Stimulated activated naive B cell treated with anti-CD40 and anti-IgM and Interleukin-4, amounts not matched to agents 10 μg/mL and 1 μg/mL and 100 μg/mL, for 72 hours (primary cell): ENCODE results near the gene KTI12.
"Not testable (repeated sequence)": the region's sequence is repeated elsewhere in the genome, so short reads cannot be mapped to it uniquely, and the experiment has no call there.

Source experiments
- ATAC-seq, 2 donors: fragments of 150-1000 bp; cut with Tn5 transposase; replicated peaks; 2 replicates each; pipeline ENCODE4 v1.10.0; 2021; ENCODE audit warnings: moderate library complexity in 1 of 2
- DNase-seq: peaks from one replicate; pipeline ENCODE4 v3.0.0; 2021
- H3K27ac Mint-ChIP-seq: one replicate; pipeline ENCODE4 v1.8.0; 2022; ENCODE audit warnings: mild to moderate bottlenecking, mixed read lengths
- H3K27me3 Mint-ChIP-seq, 2 donors: one replicate each; pipeline ENCODE4 v1.8.0; 2022; ENCODE audit warnings: mixed read lengths in 2 of 2
- H3K36me3 Mint-ChIP-seq, 2 donors: one replicate each; pipeline ENCODE4 v1.8.0; 2022; ENCODE audit warnings: mixed read lengths in 2 of 2, mild to moderate bottlenecking in 1 of 2
- H3K4me1 Mint-ChIP-seq, 2 donors: one replicate each; pipeline ENCODE4 v1.8.0; 2022; ENCODE audit warnings: mixed read lengths in 2 of 2, mild to moderate bottlenecking in 1 of 2
- H3K4me3 Mint-ChIP-seq, 2 donors: one replicate each; pipeline ENCODE4 v1.8.0; 2022; ENCODE audit warnings: mild to moderate bottlenecking in 2 of 2, mixed read lengths in 2 of 2, moderate library complexity in 1 of 2
- H3K9me3 Mint-ChIP-seq, 2 donors: one replicate each; pipeline ENCODE4 v1.8.0; 2022; ENCODE audit warnings: mixed read lengths in 2 of 2, mild to moderate bottlenecking in 1 of 2

KTI12 gene

GRCh38 chr1:52033190-52034049, at the start of gene KTI12:
Gene KTI12 (minus strand): TSS chr1:52033810. CDS start chr1:52033761, 49 bp downstream.
- H3K4me1 Mint-ChIP-seq = peaks cover 16 to 35% of the 10 kb centered on the region in 2 donors
- ATAC-seq (peak; percentile 95 to 96), DNase-seq (peak; percentile 80)
- H3K36me3 Mint-ChIP-seq = peaks cover 25 to 44% of the 10 kb centered on the region in 2 donors
- H3K27me3 Mint-ChIP-seq = no peaks in the 10 kb centered on the region
- H3K27ac Mint-ChIP-seq = peak within 1 kb of the TSS; percentile 99
- H3K4me3 Mint-ChIP-seq = peak within 1 kb of the TSS; percentile 93 to 95
- no peaks in the 10 kb centered on the region for H3K9me3 Mint-ChIP-seq

- DNase-seq = no peak
- no peaks in the 10 kb centered on the region for H3K27me3 Mint-ChIP-seq
- H3K27ac Mint-ChIP-seq = no peak overlapping the region
- ATAC-seq = no peak
- peaks cover 11 to 28% of the 10 kb centered on the region in 2 donors for H3K36me3 Mint-ChIP-seq
- no peaks in the 10 kb centered on the region for H3K9me3 Mint-ChIP-seq
- H3K4me3 Mint-ChIP-seq = no peak overlapping the region
- H3K4me1 Mint-ChIP-seq = peaks cover 5 to 9% of the 10 kb centered on the region in 2 donors
Measured at GRCh38 chr1:52080014-52080415, 46.4 kb upstream of the KTI12 start.

GRCh38 chr1:52077277-52077676, 43.7 kb upstream of the KTI12 start:
- not testable (repeated sequence) for H3K4me3 Mint-ChIP-seq, ATAC-seq, DNase-seq, H3K27me3 Mint-ChIP-seq, H3K4me1 Mint-ChIP-seq, H3K27ac Mint-ChIP-seq, H3K9me3 Mint-ChIP-seq
- peaks cover 22 to 34% of the 10 kb centered on the region in 2 donors for H3K36me3 Mint-ChIP-seq

- H3K4me1 Mint-ChIP-seq = peaks cover 8 to 22% of the 10 kb centered on the region in 2 donors
- ATAC-seq (no peak), DNase-seq (no peak)
- no peaks in the 10 kb centered on the region for H3K9me3 Mint-ChIP-seq
- peaks cover 30 to 37% of the 10 kb centered on the region in 2 donors for H3K36me3 Mint-ChIP-seq
- H3K27me3 Mint-ChIP-seq = no peaks in the 10 kb centered on the region
- H3K4me3 Mint-ChIP-seq = no peak overlapping the region
- H3K27ac Mint-ChIP-seq = no peak overlapping the region
Measured at GRCh38 chr1:52072291-52072690, 38.7 kb upstream of the KTI12 start.

- H3K36me3 Mint-ChIP-seq = peaks cover 28 to 30% of the 10 kb centered on the region in 2 donors
- ATAC-seq (no peak), DNase-seq (no peak)
- no peak overlapping the region for H3K27ac Mint-ChIP-seq
- no peaks in the 10 kb centered on the region for H3K27me3 Mint-ChIP-seq
- H3K4me3 Mint-ChIP-seq = no peak overlapping the region
- H3K9me3 Mint-ChIP-seq = no peaks in the 10 kb centered on the region
- H3K4me1 Mint-ChIP-seq = peaks cover 8 to 22% of the 10 kb centered on the region in 2 donors
Measured at GRCh38 chr1:52070704-52071103, 37.1 kb upstream of the KTI12 start.

GRCh38 chr1:52063192-52063591, 29.6 kb upstream of the KTI12 start:
- no peak overlapping the region for H3K27ac Mint-ChIP-seq
- H3K4me3 Mint-ChIP-seq = no peak overlapping the region
- peaks cover 17 to 30% of the 10 kb centered on the region in 2 donors for H3K36me3 Mint-ChIP-seq
- no peaks in the 10 kb centered on the region for H3K9me3 Mint-ChIP-seq
- no peaks in the 10 kb centered on the region for H3K27me3 Mint-ChIP-seq
- H3K4me1 Mint-ChIP-seq = peaks cover 17 to 24% of the 10 kb centered on the region in 2 donors
- DNase-seq = no peak
- no peak for ATAC-seq

- Mint-ChIP-seq H3K4me3 (no peak overlapping the region), H3K27me3 (no peaks in the 10 kb centered on the region), H3K4me1 (peaks cover 27 to 34% of the 10 kb centered on the region in 2 donors), H3K9me3 (no peaks in the 10 kb centered on the region), H3K27ac (no peak overlapping the region), H3K36me3 (peaks cover 14 to 31% of the 10 kb centered on the region in 2 donors)
- DNase-seq (no peak), ATAC-seq (no peak)
Measured at GRCh38 chr1:52060822-52061221, 27.2 kb upstream of the KTI12 start.

GRCh38 chr1:52059888-52060287, 26.3 kb upstream of the KTI12 start:
- no peaks in the 10 kb centered on the region for H3K27me3 Mint-ChIP-seq
- DNase-seq (no peak), ATAC-seq (no peak)
- H3K4me1 Mint-ChIP-seq = peaks cover 27 to 34% of the 10 kb centered on the region in 2 donors
- H3K36me3 Mint-ChIP-seq = peaks cover 14 to 31% of the 10 kb centered on the region in 2 donors
- H3K9me3 Mint-ChIP-seq = no peaks in the 10 kb centered on the region
- no peak overlapping the region for H3K27ac Mint-ChIP-seq
- no peak overlapping the region for H3K4me3 Mint-ChIP-seq

GRCh38 chr1:52059321-52059720, 25.7 kb upstream of the KTI12 start:
- no peak for DNase-seq
- no peak overlapping the region for H3K27ac Mint-ChIP-seq
- ATAC-seq = no peak
- peaks cover 14 to 31% of the 10 kb centered on the region in 2 donors for H3K36me3 Mint-ChIP-seq
- no peaks in the 10 kb centered on the region for H3K9me3 Mint-ChIP-seq
- H3K4me1 Mint-ChIP-seq = peaks cover 27 to 34% of the 10 kb centered on the region in 2 donors
- no peaks in the 10 kb centered on the region for H3K27me3 Mint-ChIP-seq
- no peak overlapping the region for H3K4me3 Mint-ChIP-seq

- no peaks in the 10 kb centered on the region for H3K9me3 Mint-ChIP-seq
- peaks cover 6 to 28% of the 10 kb centered on the region in 2 donors for H3K36me3 Mint-ChIP-seq
- H3K27ac Mint-ChIP-seq = no peak overlapping the region
- peaks cover 27 to 39% of the 10 kb centered on the region in 2 donors for H3K4me1 Mint-ChIP-seq
- no peaks in the 10 kb centered on the region for H3K27me3 Mint-ChIP-seq
- ATAC-seq (no peak), DNase-seq (no peak)
- peak overlapping the region; percentile 83 to 98 for H3K4me3 Mint-ChIP-seq
Measured at GRCh38 chr1:52057876-52058415, 24.3 kb upstream of the KTI12 start.

- ATAC-seq (no peak), DNase-seq (no peak)
- peak overlapping the region; percentile 97 for H3K27ac Mint-ChIP-seq
- H3K36me3 Mint-ChIP-seq = peaks cover 1 to 27% of the 10 kb centered on the region in 2 donors
- no peaks in the 10 kb centered on the region for H3K27me3 Mint-ChIP-seq
- peak overlapping the region; percentile 83 to 98 for H3K4me3 Mint-ChIP-seq
- no peaks in the 10 kb centered on the region for H3K9me3 Mint-ChIP-seq
- peaks cover 27 to 45% of the 10 kb centered on the region in 2 donors for H3K4me1 Mint-ChIP-seq
Measured at GRCh38 chr1:52057255-52057654, 23.6 kb upstream of the KTI12 start.

GRCh38 chr1:52056937-52057231, 23.3 kb upstream of the KTI12 start:
- Mint-ChIP-seq H3K27me3 (no peaks in the 10 kb centered on the region), H3K36me3 (peaks cover 0 to 29% of the 10 kb centered on the region in 2 donors), H3K9me3 (no peaks in the 10 kb centered on the region), H3K4me3 (peak overlapping the region; percentile 83 to 98), H3K4me1 (peaks cover 29 to 47% of the 10 kb centered on the region in 2 donors), H3K27ac (peak overlapping the region; percentile 97)
- DNase-seq (no peak), ATAC-seq (no peak)

- DNase-seq (peak; percentile 93), ATAC-seq (peak; percentile 90 to 93)
- Mint-ChIP-seq H3K36me3 (peaks cover 0 to 27% of the 10 kb centered on the region in 2 donors), H3K4me3 (peak within 1 kb of the TSS; percentile 83 to 98), H3K9me3 (no peaks in the 10 kb centered on the region), H3K27ac (peak within 1 kb of the TSS; percentile 97), H3K27me3 (no peaks in the 10 kb centered on the region), H3K4me1 (peaks cover 29 to 47% of the 10 kb centered on the region in 2 donors)
Measured at GRCh38 chr1:52056163-52056936, 22.7 kb upstream of the KTI12 start, which contains the start of gene BTF3L4. Gene BTF3L4 (plus strand): TSS chr1:52056295. CDS start chr1:52059848, 3,553 bp downstream.

- H3K27me3 Mint-ChIP-seq = no peaks in the 10 kb centered on the region
- peak overlapping the region; percentile 97 for H3K27ac Mint-ChIP-seq
- peak overlapping the region; percentile 83 to 98 for H3K4me3 Mint-ChIP-seq
- H3K4me1 Mint-ChIP-seq = peaks cover 29 to 47% of the 10 kb centered on the region in 2 donors
- DNase-seq (no peak), ATAC-seq (peak in 1 of 2 donors; percentile 0)
- peaks cover 0 to 26% of the 10 kb centered on the region in 2 donors for H3K36me3 Mint-ChIP-seq
- no peaks in the 10 kb centered on the region for H3K9me3 Mint-ChIP-seq
Measured at GRCh38 chr1:52055866-52056162, 22.2 kb upstream of the KTI12 start.
